ENCODE results near the gene CDH12.

DNA sequence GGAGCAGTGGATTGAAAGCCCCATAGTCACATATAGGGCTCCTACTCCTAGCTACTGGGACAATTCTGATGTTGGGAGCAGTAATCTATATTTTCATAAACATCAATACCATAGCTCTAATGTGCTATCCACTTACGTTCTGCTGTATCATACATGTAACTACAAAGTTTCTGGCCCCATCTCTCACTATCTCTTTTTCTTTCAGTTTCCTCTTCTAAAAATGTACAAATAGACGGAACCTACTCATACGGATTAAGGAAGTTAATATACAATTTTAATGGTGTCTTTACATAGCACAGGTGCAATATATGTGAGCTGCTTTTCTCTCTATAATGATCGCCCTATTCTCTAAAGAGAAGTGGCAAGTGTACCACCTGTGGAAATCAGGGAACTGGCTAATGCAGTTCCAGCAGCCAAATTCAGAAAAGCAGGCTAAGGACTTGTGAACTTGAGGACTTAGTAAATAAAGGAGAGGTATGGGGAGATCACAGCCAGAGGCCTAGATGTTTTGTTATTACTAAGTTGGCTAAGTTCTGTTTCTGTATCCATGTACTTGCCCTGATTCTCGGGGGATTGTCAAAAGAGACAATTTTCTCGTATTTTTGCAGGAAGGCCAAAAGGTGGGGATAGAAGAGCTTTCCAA lies 1021.9 kb downstream of the CDH12 start:
- TF ChIP-seq POLR2AphosphoS5 (IDR thresholded peaks at IDR 0.05; ENCODE audit: low read depth, low read length) = no peak
- no peak for TF ChIP-seq POLR2A (IDR thresholded peaks at IDR 0.05; ENCODE audit: low read depth, low read length)
- TF ChIP-seq TAF1 (IDR thresholded peaks at IDR 0.05; ENCODE audit: borderline replicate concordance, low read depth, low read length) = no peak

Measured in GM12892 (cell line).